Osteoblast (primary cell): ENCODE results near the gene PHF21A. TPM values are rescaled to one million over a fixed set of nuclear protein-coding genes. Genes with fewer than 3 reads are reported as not detected.

Experiments
- DNase-seq: peaks from one replicate; pipeline ENCODE4 v3.0.0; 2011; ENCODE audit warnings: low spot score, mixed read lengths; ENCODE audit not compliant: insufficient read length; ENCODE audit errors: missing footprints
- H2AFZ ChIP-seq: 2 replicates; pipeline ENCODE4 v1.6.0; 2011; ENCODE audit warnings: mild to moderate bottlenecking, low read length
- H3K27ac ChIP-seq: 2 replicates; pipeline ENCODE4 v1.5.1; 2011; ENCODE audit warnings: mild to moderate bottlenecking, low read depth, low read length, moderate library complexity
- H3K27me3 ChIP-seq: 2 replicates; pipeline ENCODE4 v1.6.0; 2012; ENCODE audit warnings: mild to moderate bottlenecking, control low read depth, inconsistent platforms, low read length, moderate library complexity; ENCODE audit not compliant: insufficient read depth
- H3K36me3 ChIP-seq: 2 replicates; pipeline ENCODE4 v1.5.1; 2011; ENCODE audit warnings: mild to moderate bottlenecking, low read length, control low read depth, moderate library complexity; ENCODE audit not compliant: insufficient read depth
- H3K4me1 ChIP-seq: 2 replicates; pipeline ENCODE4 v1.5.1; 2011; ENCODE audit warnings: mild to moderate bottlenecking, low read length, control low read depth, moderate library complexity; ENCODE audit not compliant: insufficient read depth
- H3K4me2 ChIP-seq: 2 replicates; pipeline ENCODE4 v1.6.0; 2011; ENCODE audit warnings: mild to moderate bottlenecking, low read length; ENCODE audit not compliant: insufficient read depth
- H3K4me3 ChIP-seq: fragments of 200-600 bp; sonication (generic); 3 replicates; pipeline ENCODE4 v1.5.1; 2012; ENCODE audit warnings: mild to moderate bottlenecking, low read length, inconsistent platforms; ENCODE audit not compliant: insufficient read depth
- H3K79me2 ChIP-seq: 2 replicates; pipeline ENCODE4 v1.6.0; 2012; ENCODE audit warnings: mild to moderate bottlenecking, low read length, control low read depth, inconsistent platforms; ENCODE audit not compliant: insufficient read depth
- H3K9me3 ChIP-seq: 2 replicates; pipeline ENCODE4 v1.5.1; 2011; ENCODE audit warnings: low read depth, low read length, control low read depth
- H4K20me1 ChIP-seq: 2 replicates; pipeline ENCODE4 v1.6.0; 2012; ENCODE audit warnings: mild to moderate bottlenecking, low read length, control low read depth; ENCODE audit not compliant: insufficient read depth
- total RNA-seq: library from RNA; depleted of rRNA; stranded (reverse); fragments of >200 nt; gene quantifications from 2 replicates; pipeline ENCODE4 v1.2.3, GENCODE V29; 2012
- TF ChIP-seq, protein P1 (sequence below): IDR thresholded peaks from 2 replicates; pipeline ENCODE4 v1.5.1; 2011; ENCODE audit warnings: mild to moderate bottlenecking, low read depth, low read length, moderate library complexity; ENCODE audit errors: extremely low read depth

Gene PHF21A
- total RNA-seq, 1 donor, result 26.4 TPM

DNA sequence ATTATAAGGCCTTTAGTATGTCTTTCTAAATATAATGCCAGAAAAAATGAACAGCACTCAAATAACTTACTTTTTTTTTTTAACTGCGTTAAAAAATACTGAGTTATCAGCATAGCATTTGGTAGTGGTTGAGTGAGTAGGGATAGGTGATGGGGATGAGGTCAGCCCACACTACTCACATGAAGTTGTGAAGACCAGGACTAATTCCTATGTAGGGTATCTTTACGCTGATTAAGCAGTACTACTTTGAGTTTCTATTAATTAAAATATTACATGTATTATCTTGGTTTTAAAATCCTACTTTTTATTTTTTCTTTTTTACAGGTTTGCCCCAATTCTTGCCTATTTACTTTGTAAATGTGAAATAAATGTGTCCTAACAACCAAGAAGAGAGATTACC lies 13.5 kb downstream of the PHF21A start:
- H3K9me3 ChIP-seq, result no peaks in the 10 kb centered on the region
- no peak overlapping the region for H2AFZ ChIP-seq
- no peak for DNase-seq
- peaks cover 5% of the 10 kb centered on the region for H3K4me1 ChIP-seq
- H3K27me3 ChIP-seq, result no peaks in the 10 kb centered on the region
- H3K4me2 ChIP-seq, result no peak overlapping the region
- TF ChIP-seq, protein P1, sequence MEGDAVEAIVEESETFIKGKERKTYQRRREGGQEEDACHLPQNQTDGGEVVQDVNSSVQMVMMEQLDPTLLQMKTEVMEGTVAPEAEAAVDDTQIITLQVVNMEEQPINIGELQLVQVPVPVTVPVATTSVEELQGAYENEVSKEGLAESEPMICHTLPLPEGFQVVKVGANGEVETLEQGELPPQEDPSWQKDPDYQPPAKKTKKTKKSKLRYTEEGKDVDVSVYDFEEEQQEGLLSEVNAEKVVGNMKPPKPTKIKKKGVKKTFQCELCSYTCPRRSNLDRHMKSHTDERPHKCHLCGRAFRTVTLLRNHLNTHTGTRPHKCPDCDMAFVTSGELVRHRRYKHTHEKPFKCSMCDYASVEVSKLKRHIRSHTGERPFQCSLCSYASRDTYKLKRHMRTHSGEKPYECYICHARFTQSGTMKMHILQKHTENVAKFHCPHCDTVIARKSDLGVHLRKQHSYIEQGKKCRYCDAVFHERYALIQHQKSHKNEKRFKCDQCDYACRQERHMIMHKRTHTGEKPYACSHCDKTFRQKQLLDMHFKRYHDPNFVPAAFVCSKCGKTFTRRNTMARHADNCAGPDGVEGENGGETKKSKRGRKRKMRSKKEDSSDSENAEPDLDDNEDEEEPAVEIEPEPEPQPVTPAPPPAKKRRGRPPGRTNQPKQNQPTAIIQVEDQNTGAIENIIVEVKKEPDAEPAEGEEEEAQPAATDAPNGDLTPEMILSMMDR, result no peak
- no peaks in the 10 kb centered on the region for H3K36me3 ChIP-seq
- H4K20me1 ChIP-seq, result peaks cover 33% of the 10 kb centered on the region
- H3K79me2 ChIP-seq, result peaks cover 68% of the 10 kb centered on the region
- H3K27ac ChIP-seq, result no peak overlapping the region
- no peak overlapping the region for H3K4me3 ChIP-seq

DNA sequence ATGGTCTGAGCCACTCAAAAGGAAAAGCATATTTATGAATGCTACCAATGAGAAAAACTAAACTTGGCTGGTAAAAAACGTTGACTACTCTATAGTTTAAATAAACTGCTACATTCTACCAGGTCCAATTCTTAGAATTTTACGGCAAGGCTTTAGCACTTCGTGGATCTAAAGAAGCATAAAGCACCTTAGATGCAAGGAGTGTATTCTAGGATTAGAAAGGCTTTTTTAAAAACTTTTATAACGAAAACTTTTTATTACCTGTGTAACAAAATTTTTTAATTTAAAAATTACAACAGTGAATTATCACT lies 13.9 kb downstream of the PHF21A start:
- TF ChIP-seq, protein P1, result no peak
- no peak overlapping the region for H3K27ac ChIP-seq
- H3K79me2 ChIP-seq, result peaks cover 68% of the 10 kb centered on the region
- peaks cover 29% of the 10 kb centered on the region for H4K20me1 ChIP-seq
- H3K4me1 ChIP-seq, result peaks cover 5% of the 10 kb centered on the region
- no peak for DNase-seq
- no peak overlapping the region for H3K4me3 ChIP-seq
- no peaks in the 10 kb centered on the region for H3K36me3 ChIP-seq
- no peak overlapping the region for H2AFZ ChIP-seq
- H3K4me2 ChIP-seq, result no peak overlapping the region
- H3K9me3 ChIP-seq, result no peaks in the 10 kb centered on the region
- no peaks in the 10 kb centered on the region for H3K27me3 ChIP-seq

DNA sequence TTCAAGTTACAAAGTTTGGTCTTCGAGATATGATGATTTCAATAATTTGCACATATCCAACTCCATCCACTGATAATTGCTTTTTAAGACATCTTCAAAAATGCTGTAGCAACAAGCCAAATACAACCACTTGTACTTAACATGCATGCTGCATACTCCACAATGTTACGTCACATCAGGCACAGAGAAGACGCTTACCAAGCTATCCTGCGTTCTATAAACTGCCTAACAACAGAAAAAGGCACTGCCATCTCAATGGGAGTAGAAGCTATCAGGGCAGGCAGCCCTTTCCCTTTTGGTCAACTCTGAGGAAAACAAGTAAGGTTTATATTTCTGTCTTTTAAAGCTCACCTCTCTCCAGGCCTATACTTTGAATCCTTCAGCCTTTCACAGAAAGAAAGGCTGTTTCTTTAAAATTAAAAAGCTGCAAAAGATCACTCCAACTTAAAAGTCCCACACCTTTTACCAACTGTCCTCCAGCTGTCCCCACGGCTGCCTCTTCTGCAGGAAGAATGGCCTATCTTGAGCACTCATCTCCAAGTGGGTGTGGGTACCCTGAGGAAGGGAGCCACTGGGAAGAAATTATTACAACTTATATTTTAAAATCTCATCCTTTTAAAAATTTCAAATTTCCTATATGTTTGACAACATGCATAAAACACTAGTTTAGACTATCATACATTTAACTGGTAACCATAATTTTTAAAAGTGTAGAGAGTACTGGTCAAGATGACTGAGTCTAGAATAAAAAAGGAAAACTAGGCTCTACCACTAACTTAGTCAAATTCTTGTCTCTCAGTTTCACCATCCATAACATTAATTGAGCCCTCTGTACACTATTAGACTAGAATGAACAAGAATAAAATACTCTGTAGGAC lies 14.5 kb downstream of the PHF21A start:
- peaks cover 68% of the 10 kb centered on the region for H3K79me2 ChIP-seq
- H3K4me2 ChIP-seq, result no peak overlapping the region
- H3K27ac ChIP-seq, result no peak overlapping the region
- no peak for DNase-seq
- TF ChIP-seq, protein P1, result no peak
- no peak overlapping the region for H2AFZ ChIP-seq
- no peaks in the 10 kb centered on the region for H3K27me3 ChIP-seq
- no peaks in the 10 kb centered on the region for H3K36me3 ChIP-seq
- no peaks in the 10 kb centered on the region for H3K9me3 ChIP-seq
- peaks cover 27% of the 10 kb centered on the region for H4K20me1 ChIP-seq
- no peak overlapping the region for H3K4me3 ChIP-seq
- H3K4me1 ChIP-seq, result peaks cover 5% of the 10 kb centered on the region

DNA sequence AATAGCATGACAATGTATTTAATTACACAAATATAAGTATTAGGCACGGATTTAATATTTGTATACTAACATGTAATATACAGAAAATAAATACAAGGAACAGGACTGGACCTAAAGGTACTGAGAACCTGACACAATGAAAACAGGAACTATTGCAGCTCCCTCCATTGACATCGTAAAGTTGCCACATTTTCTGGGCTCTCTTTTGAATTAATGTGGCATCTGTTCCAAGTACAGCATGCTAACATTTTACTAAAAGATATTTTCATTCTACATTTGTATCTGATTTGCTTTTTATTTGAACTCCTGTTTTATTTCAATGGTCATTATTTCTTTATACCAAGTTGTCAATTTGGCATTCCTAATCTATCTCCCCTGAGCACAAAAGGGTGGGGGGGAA lies 15.3 kb downstream of the PHF21A start:
- H3K4me2 ChIP-seq, result no peak overlapping the region
- TF ChIP-seq, protein P1, result no peak
- no peaks in the 10 kb centered on the region for H3K36me3 ChIP-seq
- H4K20me1 ChIP-seq, result peaks cover 27% of the 10 kb centered on the region
- peaks cover 5% of the 10 kb centered on the region for H3K4me1 ChIP-seq
- H3K79me2 ChIP-seq, result peaks cover 67% of the 10 kb centered on the region
- H3K27me3 ChIP-seq, result no peaks in the 10 kb centered on the region
- H3K27ac ChIP-seq, result no peak overlapping the region
- DNase-seq, result no peak
- H2AFZ ChIP-seq, result no peak overlapping the region
- no peak overlapping the region for H3K4me3 ChIP-seq
- H3K9me3 ChIP-seq, result no peaks in the 10 kb centered on the region
